Ascending aorta (tissue), 2 donors: Measurements from ENCODE around the gene FAM228B. TPM values are rescaled to one million over a fixed set of nuclear protein-coding genes. Genes with fewer than 3 reads are reported as not detected.

Experiments used
- DNase-seq, 2 donors: peaks; one replicate each; pipeline ENCODE4 v3.0.0-alpha.2; 2019; ENCODE audit warnings: low spot score in 2 of 2
- H3K27ac ChIP-seq, 2 donors: fragments of 200-600 bp; sonication (generic); one replicate each; pipeline ENCODE4 v1.5.1; 2016 to 2017; ENCODE audit warnings: mild to moderate bottlenecking in 1 of 2
- H3K27me3 ChIP-seq: fragments of 200-600 bp; sonication (generic); one replicate; pipeline ENCODE4 v1.5.1; 2017
- H3K36me3 ChIP-seq, 2 donors: fragments of 200-600 bp; sonication (generic); one replicate each; pipeline ENCODE4 v1.5.1; 2016
- H3K4me1 ChIP-seq, 2 donors: fragments of 200-600 bp; sonication (generic); one replicate each; pipeline ENCODE4 v1.5.1; 2016 to 2017; ENCODE audit warnings: mild to moderate bottlenecking in 1 of 2
- H3K4me3 ChIP-seq, 2 donors: fragments of 200-600 bp; sonication (generic); one replicate each; pipeline ENCODE4 v1.5.1; 2016 to 2017; ENCODE audit warnings: mild to moderate bottlenecking in 1 of 2
- H3K9me3 ChIP-seq, 2 donors: fragments of 200-600 bp; sonication (generic); one replicate each; pipeline ENCODE4 v1.5.1; 2016
- CTCF ChIP-seq, 3 experiments: fragments of 200-600 bp in 2 of 3; fragments of 450-650 bp in 1 of 3; sonication (generic) in 2 of 3; IDR thresholded peaks; one replicate each; pipeline ENCODE4 v1.5.1; 2016 to 2019; ENCODE audit warnings: antibody characterized with exemption in 3 of 3, mild to moderate bottlenecking in 1 of 3, moderate library complexity in 1 of 3
- intact Hi-C: fragments of 100-400 bp; cut with DNase I; formaldehyde crosslinking; loops from one replicate; pipeline ENCODE4 v1.15.1; 2023
- total RNA-seq: library from RNA; depleted of rRNA; stranded (reverse); fragments of >200 nt; gene quantifications from one replicate; pipeline ENCODE4 v1.1.0, GENCODE V29; 2016

Gene FAM228B
- total RNA-seq, 1 donor from 2014 or later, result 144 TPM

- peaks cover 2 to 4% of the 10 kb centered on the region in 2 donors for H3K4me1 ChIP-seq
- H3K9me3 ChIP-seq, result no peaks in the 10 kb centered on the region
- peaks cover 9 to 31% of the 10 kb centered on the region in 2 donors for H3K36me3 ChIP-seq
- no peaks in the 10 kb centered on the region for H3K27me3 ChIP-seq
- no peak for DNase-seq
- no peak for TF ChIP-seq CTCF (IDR thresholded peaks at IDR 0.05)
- H3K4me3 ChIP-seq, result peak overlapping the region; percentile 57 to 79
- H3K27ac ChIP-seq, result peak overlapping the region; percentile 92 to 94
- intact Hi-C loops, result loop anchor here (2.0 kb wide), 1 partner anchor 45 kb away; the partner anchor contains the start of genes FAM228B and PFN4
Measured at GRCh38 chr2:24077535-24077877, 45.8 kb upstream of the FAM228B start.

- Histone ChIP-seq H3K9me3 (no peaks in the 10 kb centered on the region), H3K4me3 (peak overlapping the region in 1 of 2 donors; percentile 79), H3K27me3 (no peaks in the 10 kb centered on the region), H3K4me1 (peaks cover 2 to 4% of the 10 kb centered on the region in 2 donors), H3K27ac (peak overlapping the region; percentile 92 to 94), H3K36me3 (peaks cover 9 to 31% of the 10 kb centered on the region in 2 donors)
- TF ChIP-seq CTCF (IDR thresholded peaks at IDR 0.05), result no peak
- intact Hi-C loops, result loop anchor here (2.0 kb wide), 1 partner anchor 45 kb away; the partner anchor contains the start of genes FAM228B and PFN4
- no peak for DNase-seq
Measured at GRCh38 chr2:24077879-24078278, 45.4 kb upstream of the FAM228B start.

- TF ChIP-seq CTCF (IDR thresholded peaks at IDR 0.05), result no peak
- DNase-seq, result no peak
- intact Hi-C loops, result loop anchor here (5.0 kb wide), 1 partner anchor 258 kb away; no protein-coding TSS in a partner anchor
Measured at GRCh38 chr2:24080701-24081100, 42.6 kb upstream of the FAM228B start.

GRCh38 chr2:24082787-24083566, 40.3 kb upstream of the FAM228B start:
- H3K27ac ChIP-seq, result peak overlapping the region; percentile 77 to 92
- peak overlapping the region in 1 of 2 donors; percentile 80 for H3K4me3 ChIP-seq
- intact Hi-C loops, result loop anchor here (5.0 kb wide), 1 partner anchor 261 kb away; no protein-coding TSS in a partner anchor
- no peak for TF ChIP-seq CTCF (IDR thresholded peaks at IDR 0.05)
- H3K9me3 ChIP-seq, result no peaks in the 10 kb centered on the region
- DNase-seq, result no peak
- no peaks in the 10 kb centered on the region for H3K27me3 ChIP-seq
- peaks cover 0 to 9% of the 10 kb centered on the region in 2 donors for H3K4me1 ChIP-seq
- peaks cover 9 to 27% of the 10 kb centered on the region in 2 donors for H3K36me3 ChIP-seq

More at GRCh38 chr2:24080701-24081100, 42.6 kb upstream of the FAM228B start:
- no peak overlapping the region for H3K27ac ChIP-seq
- peaks cover 0 to 9% of the 10 kb centered on the region in 2 donors for H3K4me1 ChIP-seq
- H3K9me3 ChIP-seq, result no peaks in the 10 kb centered on the region
- no peak overlapping the region for H3K4me3 ChIP-seq
- H3K36me3 ChIP-seq, result peaks cover 9 to 18% of the 10 kb centered on the region in 2 donors
- no peaks in the 10 kb centered on the region for H3K27me3 ChIP-seq

- H3K36me3 ChIP-seq, result peaks cover 17 to 35% of the 10 kb centered on the region in 2 donors
- peak overlapping the region; percentile 63 to 80 for H3K4me3 ChIP-seq
- intact Hi-C loops, result loop anchor here (1.0 to 5.0 kb wide), 4 partner anchors 7 to 261 kb away; partner anchors contain the start of genes ATAD2B, FAM228B, PFN4 and SF3B6
- DNase-seq, result peak; percentile 33 to 82
- H3K27ac ChIP-seq, result peak overlapping the region; percentile 77 to 92
- no peaks in the 10 kb centered on the region for H3K27me3 ChIP-seq
- TF ChIP-seq CTCF (IDR thresholded peaks at IDR 0.05), result no peak
- peaks cover 0 to 9% of the 10 kb centered on the region in 2 donors for H3K4me1 ChIP-seq
- H3K9me3 ChIP-seq, result no peaks in the 10 kb centered on the region
Measured at GRCh38 chr2:24083567-24084385, 39.5 kb upstream of the FAM228B start.
